Dermis microvascular lymphatic vessel endothelial cell (primary cell): ENCODE measurements around the gene SLC2A13. TPM values are rescaled to one million over a fixed set of nuclear protein-coding genes. Genes with fewer than 3 reads are reported as not detected.

Source experiments
- DNase-seq, 2 donors: peaks; one replicate each; pipeline versions ENCODE4 v3.0.0 to v3.0.0-alpha.2; 2010; ENCODE audit warnings: low read depth in 2 of 2
- total RNA-seq: library from RNA; depleted of rRNA; stranded (reverse); fragments of >200 nt; gene quantifications from 2 replicates; pipeline ENCODE4 v1.2.1, GENCODE V29; 2014

SLC2A13 gene
- 4.7 and 8.2 TPM in 2 replicates for total RNA-seq

- DNase-seq = peak; percentile 41 to 73
These were observed at the start of gene SLC2A13 for GRCh38 chr12:40105515-40106201. SLC2A13 (minus strand) TSS chr12:40106081; CDS start chr12:40105808, 273 bp downstream.

- no peak for DNase-seq
These were observed 48.5 kb upstream of the SLC2A13 start for GRCh38 chr12:40154381-40154780.

- no peak for DNase-seq
These were observed 47.6 kb upstream of the SLC2A13 start for GRCh38 chr12:40153432-40153831.

GRCh38 chr12:40152783-40153383 lies 47.0 kb upstream of the SLC2A13 start:
- DNase-seq = peak; percentile 11 to 30

GRCh38 chr12:40149673-40150260 lies 43.9 kb upstream of the SLC2A13 start:
- DNase-seq = no peak

GRCh38 chr12:40146800-40147797 lies 41.2 kb upstream of the SLC2A13 start:
- no peak for DNase-seq

GRCh38 chr12:40145896-40146295 lies 40.0 kb upstream of the SLC2A13 start:
- no peak for DNase-seq

- DNase-seq = no peak
These were observed 38.1 kb upstream of the SLC2A13 start for GRCh38 chr12:40144023-40144422.

GRCh38 chr12:40142001-40142744 lies 36.3 kb upstream of the SLC2A13 start:
- DNase-seq = no peak

GRCh38 chr12:40138526-40138925 lies 32.6 kb upstream of the SLC2A13 start:
- DNase-seq = no peak

GRCh38 chr12:40137252-40137651 lies 31.4 kb upstream of the SLC2A13 start:
- DNase-seq = peak in 1 of 2 donors; percentile 25

GRCh38 chr12:40127408-40127807 lies 21.5 kb upstream of the SLC2A13 start:
- DNase-seq = peak in 1 of 2 donors; percentile 43

- no peak for DNase-seq
These were observed 17.6 kb upstream of the SLC2A13 start for GRCh38 chr12:40123496-40123895.

GRCh38 chr12:40122842-40123241 lies 17.0 kb upstream of the SLC2A13 start:
- no peak for DNase-seq

- no peak for DNase-seq
These were observed 11.9 kb upstream of the SLC2A13 start for GRCh38 chr12:40117818-40118217.

GRCh38 chr12:40110586-40110985 lies 4.7 kb upstream of the SLC2A13 start:
- no peak for DNase-seq

- no peak for DNase-seq
These were observed 2.1 kb upstream of the SLC2A13 start for GRCh38 chr12:40107803-40108620.

GRCh38 chr12:40107098-40107802 lies 1.4 kb upstream of the SLC2A13 start:
- DNase-seq = peak; percentile 69 to 82

GRCh38 chr12:40106655-40107054 lies 774 bp upstream of the SLC2A13 start:
- DNase-seq = no peak

- no peak for DNase-seq
These were observed 287 bp upstream of the SLC2A13 start for GRCh38 chr12:40106202-40106533.
